Activated CD4-positive, alpha-beta memory T cell treated with anti-CD3 and anti-CD28 coated beads, Interleukin-2, amount 10 ng/mL, durations not matched to agents 7 days and 5 days (primary cell): Measurements from ENCODE around the gene TMEM38B. TPM values are rescaled to one million over a fixed set of nuclear protein-coding genes. Genes with fewer than 3 reads are reported as not detected.
"Not testable (repeated sequence)": the region's sequence is repeated elsewhere in the genome, so short reads cannot be mapped to it uniquely, and the experiment has no call there.

Experiments used
- CTCF ChIA-PET: fragments of 350-600 bp; sonication (Branson Sonifier 250); formaldehyde crosslinking; loops from one replicate; lab custom pipeline; 2021; ENCODE audit warnings: antibody characterized with exemption, inconsistent platforms; lab: Charles Lee
- POLR2A ChIA-PET: fragments of 350-600 bp; sonication (Branson Sonifier 250); formaldehyde crosslinking; loops from one replicate; lab custom pipeline; 2021; ENCODE audit warnings: antibody characterized with exemption; lab: Charles Lee
- DNase-seq: peaks from one replicate; pipeline ENCODE4 v3.0.0-alpha.2; 2020
- H3K27ac Mint-ChIP-seq: one replicate; pipeline ENCODE4 v1.8.0; 2021; ENCODE audit warnings: mild to moderate bottlenecking, mixed read lengths
- H3K27me3 Mint-ChIP-seq: one replicate; pipeline ENCODE4 v1.8.0; 2021; ENCODE audit warnings: mixed read lengths
- H3K36me3 Mint-ChIP-seq: one replicate; pipeline ENCODE4 v1.8.0; 2021; ENCODE audit warnings: low read depth, mixed read lengths
- H3K4me1 Mint-ChIP-seq: one replicate; pipeline ENCODE4 v1.8.0; 2021; ENCODE audit warnings: mixed read lengths
- H3K4me3 Mint-ChIP-seq: one replicate; pipeline ENCODE4 v1.8.0; 2021; ENCODE audit warnings: mild to moderate bottlenecking, mixed read lengths
- H3K9me3 Mint-ChIP-seq: one replicate; pipeline ENCODE4 v1.8.0; 2021; ENCODE audit warnings: mixed read lengths
- total RNA-seq, 2 experiments: library from RNA; stranded (reverse); gene quantifications; one replicate each; pipeline ENCODE4 v1.2.3, GENCODE V29; 2021

The TMEM38B gene
- total RNA-seq, 2 experiments from 2014 or later = 8.1 to 9.2 TPM

GRCh38 chr9:105693435-105694189 is 729 bp upstream of the TMEM38B start:
- Mint-ChIP-seq H3K36me3 (no peaks in the 10 kb centered on the region), H3K27ac (no peak overlapping the region), H3K4me1 (peaks cover 15% of the 10 kb centered on the region), H3K27me3 (peaks cover 25% of the 10 kb centered on the region), H3K4me3 (peak overlapping the region; percentile 81), H3K9me3 (no peaks in the 10 kb centered on the region)
- CTCF ChIA-PET = interaction anchor here (0.6 to 2.0 kb wide), 6 partner anchors 15 to 188 kb away, joined by 3 to 15 read pairs (median 4); no protein-coding TSS in a partner anchor
- POLR2A ChIA-PET = interaction anchor here (0.7 kb wide), 1 partner anchor 21 kb away, joined by 3 read pairs; no protein-coding TSS in a partner anchor
- DNase-seq = no peak

DNA sequence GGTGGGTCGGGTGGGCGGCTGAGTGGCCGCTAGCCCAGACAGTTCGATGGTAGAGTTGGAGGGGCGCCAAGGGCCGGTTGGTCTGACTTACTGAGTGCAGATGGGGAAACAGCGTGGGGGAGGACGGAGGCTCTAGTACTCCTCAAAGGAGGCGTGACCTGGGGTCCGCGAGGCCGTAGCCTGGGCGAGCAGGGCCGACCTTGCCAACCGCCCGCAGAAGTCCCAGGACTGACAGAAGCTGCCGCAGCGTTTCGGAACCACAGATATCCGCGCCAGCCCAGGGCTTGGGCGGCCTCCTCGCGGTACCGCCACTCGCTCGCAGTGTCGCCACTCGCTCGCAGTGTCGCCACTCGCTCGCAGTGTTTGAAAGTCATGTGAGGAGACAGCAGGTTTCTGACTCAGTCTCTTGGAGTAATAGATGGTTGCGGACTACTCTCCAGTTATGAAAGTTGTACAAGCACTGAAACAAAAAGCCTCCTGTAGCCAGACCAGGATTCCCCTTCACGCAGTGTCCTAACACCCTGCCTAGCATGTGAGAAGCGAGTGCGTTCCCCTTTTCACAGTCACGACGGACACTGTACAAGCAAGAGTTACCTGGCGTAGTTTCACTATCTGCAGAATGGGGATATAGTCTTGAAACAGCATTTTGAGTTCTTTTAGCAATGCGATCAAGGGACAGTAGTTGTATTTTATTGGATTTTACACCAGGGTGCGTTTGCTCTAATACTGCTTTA is 674 bp downstream of the TMEM38B start:
- H3K27ac Mint-ChIP-seq = peak overlapping the region; percentile 52
- CTCF ChIA-PET = interaction anchor here (0.9 to 2.0 kb wide), 2 partner anchors 13 to 23 kb away, joined by 3 to 15 read pairs; no protein-coding TSS in a partner anchor
- POLR2A ChIA-PET = no interaction called here
- peaks cover 15% of the 10 kb centered on the region for H3K4me1 Mint-ChIP-seq
- H3K9me3 Mint-ChIP-seq = no peaks in the 10 kb centered on the region
- DNase-seq = peak; percentile 59
- no peaks in the 10 kb centered on the region for H3K36me3 Mint-ChIP-seq
- H3K27me3 Mint-ChIP-seq = peaks cover 17% of the 10 kb centered on the region
- H3K4me3 Mint-ChIP-seq = peak overlapping the region; percentile 80

DNA sequence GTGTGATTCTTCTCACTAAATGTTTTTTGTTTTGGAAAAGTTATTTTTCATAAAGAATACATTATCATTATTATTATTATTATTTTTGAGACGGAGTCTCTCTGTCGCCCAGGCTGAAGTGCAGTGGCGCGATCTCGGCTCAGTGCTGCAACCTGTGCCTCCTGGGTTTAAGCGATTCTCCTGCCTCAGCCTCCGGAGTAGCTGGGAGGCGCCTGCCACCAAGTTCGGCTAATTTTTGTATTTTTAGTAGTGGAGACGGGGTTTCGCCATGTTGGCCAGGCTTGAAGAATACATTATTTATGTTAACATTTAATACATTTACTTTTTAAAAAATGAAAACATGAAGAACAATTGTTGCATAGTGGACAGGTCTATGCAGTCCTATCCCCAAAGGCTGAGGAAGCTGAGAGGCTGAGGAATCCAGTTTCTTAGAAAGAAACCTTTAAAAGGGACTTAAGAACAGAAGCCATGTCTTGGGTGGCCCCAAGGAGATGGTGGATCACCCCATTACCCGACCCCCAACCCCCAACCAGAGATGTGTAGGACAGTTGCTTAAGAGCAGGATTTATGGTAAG is 2.0 kb downstream of the TMEM38B start:
- H3K9me3 Mint-ChIP-seq = no peaks in the 10 kb centered on the region
- H3K27ac Mint-ChIP-seq = no peak overlapping the region
- ChIA-PET POLR2A (no interaction called here), CTCF (interaction anchor here (0.9 kb wide), 1 partner anchor 12 kb away, joined by 3 read pairs; no protein-coding TSS in a partner anchor)
- peaks cover 15% of the 10 kb centered on the region for H3K4me1 Mint-ChIP-seq
- peaks cover 14% of the 10 kb centered on the region for H3K27me3 Mint-ChIP-seq
- H3K4me3 Mint-ChIP-seq = no peak overlapping the region
- no peaks in the 10 kb centered on the region for H3K36me3 Mint-ChIP-seq
- DNase-seq = no peak

GRCh38 chr9:105697871-105698270 is 3.5 kb downstream of the TMEM38B start:
- Mint-ChIP-seq H3K36me3 (no peaks in the 10 kb centered on the region), H3K9me3 (no peaks in the 10 kb centered on the region), H3K4me1 (peaks cover 15% of the 10 kb centered on the region), H3K4me3 (no peak overlapping the region), H3K27ac (no peak overlapping the region), H3K27me3 (peaks cover 7% of the 10 kb centered on the region)
- DNase-seq = no peak
- POLR2A ChIA-PET = no interaction called here
- CTCF ChIA-PET = no interaction called here

DNA sequence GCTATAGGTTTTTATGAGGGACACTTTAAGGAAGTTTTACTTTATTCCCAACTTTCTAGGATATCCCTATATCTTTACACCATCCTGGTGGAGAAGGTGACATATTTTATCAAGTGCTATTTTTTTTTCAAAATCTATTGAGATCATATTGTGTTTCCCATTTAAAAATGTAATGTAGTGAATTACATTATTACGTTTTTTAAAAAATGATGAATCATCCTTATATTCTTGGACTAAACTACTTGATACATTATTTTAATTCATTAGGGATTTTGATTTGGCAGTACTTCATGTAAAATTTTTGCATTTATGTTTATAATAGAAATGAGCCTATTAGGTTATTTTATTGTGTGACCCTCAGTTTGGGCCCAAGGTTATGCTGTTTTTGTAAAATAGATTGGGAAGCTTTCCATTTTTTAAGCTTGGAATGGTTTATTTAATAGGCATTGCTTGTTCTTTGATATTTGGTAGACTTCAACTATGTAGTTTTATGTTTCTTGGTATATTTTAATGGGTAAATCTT is 4.1 kb downstream of the TMEM38B start:
- no peaks in the 10 kb centered on the region for H3K36me3 Mint-ChIP-seq
- no peaks in the 10 kb centered on the region for H3K9me3 Mint-ChIP-seq
- DNase-seq = no peak
- ChIA-PET POLR2A (no interaction called here), CTCF (no interaction called here)
- peaks cover 5% of the 10 kb centered on the region for H3K27me3 Mint-ChIP-seq
- H3K4me3 Mint-ChIP-seq = no peak overlapping the region
- peaks cover 14% of the 10 kb centered on the region for H3K4me1 Mint-ChIP-seq
- no peak overlapping the region for H3K27ac Mint-ChIP-seq

DNA sequence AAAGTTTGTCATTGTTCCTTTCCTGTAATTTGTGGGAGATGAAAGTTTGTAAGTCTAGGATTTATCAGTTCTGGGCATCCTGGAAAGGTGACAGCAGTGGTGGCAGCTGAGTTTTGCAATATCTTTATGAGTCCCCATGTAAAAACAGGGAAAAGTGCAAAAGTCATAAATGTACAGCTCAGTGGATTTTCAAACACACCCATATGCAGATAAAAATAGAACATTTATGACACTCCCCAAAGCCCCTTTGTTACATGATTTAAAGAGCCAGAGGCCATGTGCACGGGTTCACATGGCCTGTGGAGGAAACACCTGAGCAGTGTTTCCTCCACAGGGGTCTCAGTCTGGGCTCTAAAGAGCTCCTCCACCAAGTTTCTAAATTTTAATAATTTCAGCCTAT is 6.3 kb downstream of the TMEM38B start:
- DNase-seq = no peak
- Mint-ChIP-seq H3K4me3 (no peak overlapping the region), H3K9me3 (no peaks in the 10 kb centered on the region), H3K27me3 (no peaks in the 10 kb centered on the region), H3K27ac (no peak overlapping the region), H3K36me3 (no peaks in the 10 kb centered on the region), H3K4me1 (peaks cover 2% of the 10 kb centered on the region)
- POLR2A ChIA-PET = no interaction called here
- CTCF ChIA-PET = no interaction called here

DNA sequence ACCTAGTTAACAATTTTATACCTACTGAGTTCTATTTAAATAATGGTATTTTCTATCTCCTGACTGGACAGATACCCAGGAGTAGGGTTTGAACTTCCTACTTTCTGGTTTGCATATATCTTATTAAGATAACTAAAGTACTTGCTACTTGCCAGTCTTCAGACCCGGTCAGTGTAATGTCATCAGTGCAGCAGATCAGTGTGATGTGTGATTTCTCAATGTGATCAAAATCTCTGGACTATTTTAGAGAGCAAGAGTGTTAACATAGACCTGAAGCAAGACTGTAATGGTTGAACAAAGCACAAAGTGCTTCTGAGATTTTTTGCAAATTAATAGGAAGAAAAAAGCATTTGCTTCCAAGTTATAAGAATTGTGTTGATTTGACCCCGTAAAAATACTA is 6.8 kb downstream of the TMEM38B start:
- no peaks in the 10 kb centered on the region for H3K36me3 Mint-ChIP-seq
- CTCF ChIA-PET = no interaction called here
- H3K9me3 Mint-ChIP-seq = no peaks in the 10 kb centered on the region
- no peak overlapping the region for H3K27ac Mint-ChIP-seq
- H3K4me1 Mint-ChIP-seq = no peaks in the 10 kb centered on the region
- no peak for DNase-seq
- no peaks in the 10 kb centered on the region for H3K27me3 Mint-ChIP-seq
- H3K4me3 Mint-ChIP-seq = no peak overlapping the region
- POLR2A ChIA-PET = no interaction called here

DNA sequence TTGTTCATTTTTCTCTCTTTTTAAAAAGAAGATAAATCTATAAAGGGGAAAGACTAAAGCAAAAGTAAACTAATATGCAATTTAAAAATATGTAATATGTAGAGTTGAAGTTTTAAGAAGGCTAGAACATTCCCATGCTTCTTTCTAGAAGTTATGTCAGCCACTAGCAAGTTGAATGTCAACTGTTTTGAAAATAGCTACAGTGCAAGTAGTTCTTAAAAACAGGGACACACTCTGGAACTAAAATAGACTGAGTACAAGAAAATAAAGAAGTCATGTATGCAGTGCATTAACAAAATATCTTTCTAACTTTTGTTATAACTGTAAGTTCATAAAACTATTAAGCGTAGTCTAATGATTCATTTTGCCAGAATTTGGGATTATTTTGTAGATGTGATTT is 7.9 kb downstream of the TMEM38B start:
- Mint-ChIP-seq H3K36me3 (no peaks in the 10 kb centered on the region), H3K27ac (no peak overlapping the region), H3K27me3 (no peaks in the 10 kb centered on the region), H3K4me3 (no peak overlapping the region), H3K9me3 (no peaks in the 10 kb centered on the region), H3K4me1 (no peaks in the 10 kb centered on the region)
- ChIA-PET CTCF (no interaction called here), POLR2A (no interaction called here)
- no peak for DNase-seq

- CTCF ChIA-PET, H3K4me1 Mint-ChIP-seq, H3K4me3 Mint-ChIP-seq, DNase-seq, POLR2A ChIA-PET, H3K9me3 Mint-ChIP-seq, H3K27ac Mint-ChIP-seq, H3K27me3 Mint-ChIP-seq, H3K36me3 Mint-ChIP-seq: not testable (repeated sequence)
Observed at GRCh38 chr9:105703638-105704037, 9.3 kb downstream of the TMEM38B start.

GRCh38 chr9:105706156-105706555 is 11.8 kb downstream of the TMEM38B start:
- H3K4me1 Mint-ChIP-seq = peaks cover 9% of the 10 kb centered on the region
- no peak overlapping the region for H3K4me3 Mint-ChIP-seq
- POLR2A ChIA-PET = no interaction called here
- no peak for DNase-seq
- no peak overlapping the region for H3K27ac Mint-ChIP-seq
- H3K27me3 Mint-ChIP-seq = no peaks in the 10 kb centered on the region
- H3K36me3 Mint-ChIP-seq = no peaks in the 10 kb centered on the region
- CTCF ChIA-PET = interaction anchor here (1.9 kb wide), 1 partner anchor 12 kb away, joined by 6 read pairs; no protein-coding TSS in a partner anchor
- no peaks in the 10 kb centered on the region for H3K9me3 Mint-ChIP-seq

- no peak overlapping the region for H3K27ac Mint-ChIP-seq
- no peaks in the 10 kb centered on the region for H3K9me3 Mint-ChIP-seq
- CTCF ChIA-PET = interaction anchor here (1.0 to 1.4 kb wide), 2 partner anchors 13 to 15 kb away, joined by 3 to 4 read pairs; partner anchors contain the start of gene TMEM38B
- no peaks in the 10 kb centered on the region for H3K27me3 Mint-ChIP-seq
- DNase-seq = no peak
- POLR2A ChIA-PET = no interaction called here
- H3K36me3 Mint-ChIP-seq = no peaks in the 10 kb centered on the region
- H3K4me1 Mint-ChIP-seq = peaks cover 9% of the 10 kb centered on the region
- H3K4me3 Mint-ChIP-seq = peak overlapping the region; percentile 54
Observed at GRCh38 chr9:105708405-105708804, 14.1 kb downstream of the TMEM38B start.

DNA sequence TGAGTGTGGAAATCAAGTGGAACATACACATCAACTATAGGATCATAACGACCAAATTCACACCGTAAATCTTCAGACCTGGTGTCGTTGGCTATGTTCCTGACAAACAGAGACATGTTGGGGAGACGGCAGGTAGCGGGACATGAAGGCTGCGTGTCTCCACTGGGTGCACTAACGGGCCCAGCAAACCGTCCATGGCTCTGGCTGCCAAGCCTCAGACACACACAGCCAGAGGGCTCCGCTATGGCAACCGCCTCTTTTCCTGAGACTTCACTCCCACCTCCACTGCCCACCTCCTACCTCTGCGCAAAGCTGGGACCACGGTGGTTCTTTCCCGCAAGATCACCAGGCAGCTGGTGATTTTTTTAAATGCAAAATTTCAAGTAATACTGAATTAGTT is 16.3 kb downstream of the TMEM38B start:
- ChIA-PET POLR2A (no interaction called here), CTCF (interaction anchor here (1.5 kb wide), 1 partner anchor 10 kb away, joined by 5 read pairs; no protein-coding TSS in a partner anchor)
- Mint-ChIP-seq H3K9me3 (no peaks in the 10 kb centered on the region), H3K27ac (no peak overlapping the region), H3K4me3 (no peak overlapping the region), H3K4me1 (peaks cover 9% of the 10 kb centered on the region), H3K27me3 (no peaks in the 10 kb centered on the region), H3K36me3 (no peaks in the 10 kb centered on the region)
- no peak for DNase-seq

DNA sequence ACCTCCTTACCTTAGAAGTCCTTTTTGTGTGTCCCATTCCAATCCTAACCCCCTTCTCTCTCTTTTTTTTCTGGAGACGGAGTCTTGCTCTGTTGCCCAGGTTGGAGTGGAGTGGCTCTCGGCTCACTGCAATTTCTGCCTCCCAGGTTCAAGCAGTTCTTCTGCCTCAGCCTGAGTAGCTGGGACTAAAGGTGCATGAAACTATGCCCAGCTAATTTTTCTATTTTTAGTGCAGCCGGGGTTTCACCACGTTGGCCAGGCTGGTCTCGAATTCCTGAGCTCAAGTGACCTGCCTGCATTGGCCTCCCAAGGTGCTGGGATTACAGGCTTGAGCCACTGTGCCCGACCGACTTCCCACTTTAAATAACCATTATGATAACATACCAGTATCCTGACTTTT is 17.5 kb downstream of the TMEM38B start:
- no peaks in the 10 kb centered on the region for H3K27me3 Mint-ChIP-seq

More for the DNA sequence above, 17.5 kb downstream of the TMEM38B start:
- H3K4me1 Mint-ChIP-seq = peaks cover 9% of the 10 kb centered on the region
- ChIA-PET CTCF (interaction anchor here (1.5 kb wide), 1 partner anchor 8 kb away, joined by 5 read pairs; no protein-coding TSS in a partner anchor), POLR2A (no interaction called here)
- no peak overlapping the region for H3K27ac Mint-ChIP-seq
- H3K4me3 Mint-ChIP-seq = no peak overlapping the region
- no peaks in the 10 kb centered on the region for H3K36me3 Mint-ChIP-seq
- H3K9me3 Mint-ChIP-seq = no peaks in the 10 kb centered on the region
- DNase-seq = no peak
